GM23338 (cell line): ENCODE measurements around the gene SRP68.

ENCODE experiments used
- EZH2 ChIP-seq: fragments of 200-600 bp; sonication (generic); IDR thresholded peaks from one replicate; pipeline ENCODE4 v1.8.0; 2017; ENCODE audit warnings: antibody characterized with exemption, mild to moderate bottlenecking, low read depth; ENCODE audit not compliant: unreplicated experiment
- EZH2phosphoT487 ChIP-seq: fragments of 200-600 bp; sonication (generic); IDR thresholded peaks from one replicate; pipeline ENCODE4 v1.8.1; 2018; ENCODE audit warnings: antibody characterized with exemption; ENCODE audit not compliant: unreplicated experiment
- ZNF331 ChIP-seq: fragments of 250-450 bp; sonication (Bioruptor Pico); IDR thresholded peaks from 2 replicates; pipeline ENCODE4 v1.5.0; 2020; ENCODE audit warnings: low read depth, mild to moderate bottlenecking, moderate library complexity
- TF ChIP-seq, protein P1 (sequence below), 2 experiments: fragments of 200-600 bp in 1 of 2; sonication (generic) in 1 of 2; conservative IDR thresholded peaks; 2 replicates each; pipeline versions ENCODE4 v1.5.1 to v1.6.1; 2016 to 2017; ENCODE audit warnings: antibody characterized with exemption in 2 of 2, low read depth in 2 of 2, mild to moderate bottlenecking in 2 of 2, moderate library complexity in 1 of 2

DNA sequence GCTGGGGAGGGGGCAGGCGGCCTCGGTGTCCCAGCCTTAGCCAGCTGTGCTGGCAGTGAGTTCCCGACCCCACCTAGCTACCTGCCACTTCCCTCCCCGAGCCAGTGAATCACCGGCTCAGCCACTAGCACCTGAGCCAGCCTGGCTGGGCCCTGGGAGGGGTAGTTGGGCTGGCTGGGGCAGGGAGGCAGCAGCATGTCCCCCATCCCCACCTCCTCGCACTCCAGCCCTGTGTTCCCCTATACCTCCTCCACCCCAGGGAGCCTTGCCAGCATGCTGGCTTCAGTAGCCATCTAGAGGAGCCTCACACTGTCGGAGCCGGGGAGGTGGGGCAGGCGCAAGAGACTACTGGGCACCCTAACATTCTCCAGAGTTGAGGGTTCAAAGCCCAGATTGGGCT, 48.0 kb downstream of the SRP68 start:
- TF ChIP-seq EZH2 (no peak), EZH2phosphoT487 (no peak), ZNF331 (CRISPR knock-in tag) (no peak)
- TF ChIP-seq, protein P1, sequence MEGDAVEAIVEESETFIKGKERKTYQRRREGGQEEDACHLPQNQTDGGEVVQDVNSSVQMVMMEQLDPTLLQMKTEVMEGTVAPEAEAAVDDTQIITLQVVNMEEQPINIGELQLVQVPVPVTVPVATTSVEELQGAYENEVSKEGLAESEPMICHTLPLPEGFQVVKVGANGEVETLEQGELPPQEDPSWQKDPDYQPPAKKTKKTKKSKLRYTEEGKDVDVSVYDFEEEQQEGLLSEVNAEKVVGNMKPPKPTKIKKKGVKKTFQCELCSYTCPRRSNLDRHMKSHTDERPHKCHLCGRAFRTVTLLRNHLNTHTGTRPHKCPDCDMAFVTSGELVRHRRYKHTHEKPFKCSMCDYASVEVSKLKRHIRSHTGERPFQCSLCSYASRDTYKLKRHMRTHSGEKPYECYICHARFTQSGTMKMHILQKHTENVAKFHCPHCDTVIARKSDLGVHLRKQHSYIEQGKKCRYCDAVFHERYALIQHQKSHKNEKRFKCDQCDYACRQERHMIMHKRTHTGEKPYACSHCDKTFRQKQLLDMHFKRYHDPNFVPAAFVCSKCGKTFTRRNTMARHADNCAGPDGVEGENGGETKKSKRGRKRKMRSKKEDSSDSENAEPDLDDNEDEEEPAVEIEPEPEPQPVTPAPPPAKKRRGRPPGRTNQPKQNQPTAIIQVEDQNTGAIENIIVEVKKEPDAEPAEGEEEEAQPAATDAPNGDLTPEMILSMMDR (conservative IDR thresholded peaks at IDR 0.05; ENCODE audit: low read depth in 2 of 2) = no peak
